PFSK-1 (cell line): ENCODE results near the gene GABRA5.

Source experiments
- FOXP2 ChIP-seq: optimal IDR thresholded peaks from 2 replicates; pipeline ENCODE3; 2011; ENCODE audit warnings: borderline replicate concordance, control low read depth, inconsistent platforms; ENCODE audit not compliant: insufficient read depth; ENCODE audit errors: extremely low read length, extremely low read depth
- POLR2AphosphoS5 ChIP-seq: IDR thresholded peaks from 2 replicates; pipeline ENCODE4 v1.6.1; 2012; ENCODE audit warnings: low read depth, mild to moderate bottlenecking, control low read depth, low read length, moderate library complexity
- REST ChIP-seq, 2 experiments: IDR thresholded peaks; 2 replicates each; pipeline versions ENCODE4 v1.6.1 to v1.8.0; 2011 to 2012; ENCODE audit warnings: low read depth in 2 of 2, low read length in 2 of 2, control low read depth in 1 of 2, inconsistent platforms in 1 of 2, mild to moderate bottlenecking in 1 of 2, moderate library complexity in 1 of 2; ENCODE audit not compliant: insufficient read depth in 1 of 2
- SIN3A ChIP-seq: IDR thresholded peaks from 2 replicates; pipeline ENCODE4 v1.6.1; 2012; ENCODE audit warnings: mild to moderate bottlenecking, low read length, moderate library complexity, borderline replicate concordance; ENCODE audit not compliant: insufficient read depth
- TAF1 ChIP-seq: IDR thresholded peaks from 2 replicates; pipeline ENCODE4 v1.6.1; 2012; ENCODE audit warnings: low read length, control low read depth, borderline replicate concordance; ENCODE audit not compliant: insufficient read depth

Gene GABRA5

GRCh38 chr15:26841941-26842340 is 24.9 kb upstream of the GABRA5 start:
- TF ChIP-seq REST (IDR thresholded peaks at IDR 0.05; ENCODE audit: insufficient read depth in 1 of 2, low read depth in 2 of 2, low read length in 2 of 2) (no peak), TAF1 (no peak), POLR2AphosphoS5 (no peak), SIN3A (no peak), FOXP2 (no peak)

GRCh38 chr15:26842391-26842790 is 24.5 kb upstream of the GABRA5 start:
- TF ChIP-seq POLR2AphosphoS5: no peak
- no peak for TF ChIP-seq SIN3A
- TF ChIP-seq TAF1: no peak
- no peak for TF ChIP-seq REST (IDR thresholded peaks at IDR 0.05; ENCODE audit: insufficient read depth in 1 of 2, low read depth in 2 of 2, low read length in 2 of 2)
- no peak for TF ChIP-seq FOXP2

GRCh38 chr15:26844901-26845300 is 22.0 kb upstream of the GABRA5 start:
- TF ChIP-seq POLR2AphosphoS5 (no peak), TAF1 (no peak), REST (IDR thresholded peaks at IDR 0.05; ENCODE audit: insufficient read depth in 1 of 2, low read depth in 2 of 2, low read length in 2 of 2) (no peak), FOXP2 (no peak), SIN3A (no peak)

- TF ChIP-seq TAF1 (no peak), SIN3A (no peak), POLR2AphosphoS5 (no peak), FOXP2 (no peak), REST (IDR thresholded peaks at IDR 0.05; ENCODE audit: insufficient read depth in 1 of 2, low read depth in 2 of 2, low read length in 2 of 2) (no peak)
Observed at GRCh38 chr15:26848498-26848897, 18.4 kb upstream of the GABRA5 start.

GRCh38 chr15:26850161-26850560 is 16.7 kb upstream of the GABRA5 start:
- no peak for TF ChIP-seq SIN3A
- no peak for TF ChIP-seq REST (IDR thresholded peaks at IDR 0.05; ENCODE audit: insufficient read depth in 1 of 2, low read depth in 2 of 2, low read length in 2 of 2)
- TF ChIP-seq POLR2AphosphoS5: no peak
- no peak for TF ChIP-seq TAF1
- TF ChIP-seq FOXP2: no peak
